ENCODE measurements around the gene FILIP1. TPM values are rescaled to one million over a fixed set of nuclear protein-coding genes. Genes with fewer than 3 reads are reported as not detected.

The FILIP1 gene
- total RNA-seq, 1 donor = under 0.01 TPM

- DNase-seq (ENCODE audit: insufficient read length, low spot score, missing footprints) = no peak
- Histone ChIP-seq H3K79me2 (ENCODE audit: insufficient read depth, low read length) (peaks cover 91% of the 10 kb centered on the region), H3K27ac (ENCODE audit: low read depth, low read length) (peak overlapping the region; percentile 6)
Measured at GRCh38 chr6:75278474-75279077, 215.0 kb downstream of the FILIP1 start.

GRCh38 chr6:75275067-75275466, 218.5 kb downstream of the FILIP1 start:
- no peak overlapping the region for H2AFZ ChIP-seq (ENCODE audit: low read length)
- peaks cover 27% of the 10 kb centered on the region for H3K4me1 ChIP-seq (ENCODE audit: insufficient read depth, low read length)
- H3K4me3 ChIP-seq (ENCODE audit: insufficient read depth, low read length) = no peak overlapping the region
- TF ChIP-seq CTCF (IDR thresholded peaks at IDR 0.05; ENCODE audit: extremely low read depth, low read depth, low read length) = no peak
- no peaks in the 10 kb centered on the region for H3K9me3 ChIP-seq (ENCODE audit: low read depth, low read length)
- no peaks in the 10 kb centered on the region for H3K27me3 ChIP-seq (ENCODE audit: insufficient read depth, low read length)
- peak overlapping the region; percentile 0 for H3K4me2 ChIP-seq (ENCODE audit: insufficient read depth, low read length)
- H3K36me3 ChIP-seq (ENCODE audit: insufficient read depth, low read length) = no peaks in the 10 kb centered on the region
- peak overlapping the region; percentile 70 for H3K27ac ChIP-seq (ENCODE audit: low read depth, low read length)
- H4K20me1 ChIP-seq (ENCODE audit: insufficient read depth, low read length) = peaks cover 22% of the 10 kb centered on the region
- DNase-seq (ENCODE audit: insufficient read length, low spot score, missing footprints) = peak; percentile 35
- peaks cover 89% of the 10 kb centered on the region for H3K79me2 ChIP-seq (ENCODE audit: insufficient read depth, low read length)

More at GRCh38 chr6:75278474-75279077, 215.0 kb downstream of the FILIP1 start:
- H3K4me2 ChIP-seq (ENCODE audit: insufficient read depth, low read length) = peak overlapping the region; percentile 0
- TF ChIP-seq CTCF (IDR thresholded peaks at IDR 0.05; ENCODE audit: extremely low read depth, low read depth, low read length) = no peak
- H4K20me1 ChIP-seq (ENCODE audit: insufficient read depth, low read length) = peaks cover 47% of the 10 kb centered on the region
- H2AFZ ChIP-seq (ENCODE audit: low read length) = no peak overlapping the region
- H3K27me3 ChIP-seq (ENCODE audit: insufficient read depth, low read length) = no peaks in the 10 kb centered on the region
- H3K4me1 ChIP-seq (ENCODE audit: insufficient read depth, low read length) = peaks cover 48% of the 10 kb centered on the region
- no peaks in the 10 kb centered on the region for H3K36me3 ChIP-seq (ENCODE audit: insufficient read depth, low read length)
- no peak overlapping the region for H3K4me3 ChIP-seq (ENCODE audit: insufficient read depth, low read length)
- H3K9me3 ChIP-seq (ENCODE audit: low read depth, low read length) = no peaks in the 10 kb centered on the region

GRCh38 chr6:75273009-75273408, 220.6 kb downstream of the FILIP1 start:
- DNase-seq (ENCODE audit: insufficient read length, low spot score, missing footprints) = no peak
- no peaks in the 10 kb centered on the region for H3K36me3 ChIP-seq (ENCODE audit: insufficient read depth, low read length)
- TF ChIP-seq CTCF (IDR thresholded peaks at IDR 0.05; ENCODE audit: extremely low read depth, low read depth, low read length) = no peak
- H2AFZ ChIP-seq (ENCODE audit: low read length) = no peak overlapping the region
- H3K4me1 ChIP-seq (ENCODE audit: insufficient read depth, low read length) = peaks cover 22% of the 10 kb centered on the region
- H3K27me3 ChIP-seq (ENCODE audit: insufficient read depth, low read length) = no peaks in the 10 kb centered on the region
- H3K4me3 ChIP-seq (ENCODE audit: insufficient read depth, low read length) = no peak overlapping the region
- peak overlapping the region; percentile 68 for H3K27ac ChIP-seq (ENCODE audit: low read depth, low read length)
- H4K20me1 ChIP-seq (ENCODE audit: insufficient read depth, low read length) = peaks cover 5% of the 10 kb centered on the region
- H3K9me3 ChIP-seq (ENCODE audit: low read depth, low read length) = no peaks in the 10 kb centered on the region
- no peak overlapping the region for H3K4me2 ChIP-seq (ENCODE audit: insufficient read depth, low read length)
- H3K79me2 ChIP-seq (ENCODE audit: insufficient read depth, low read length) = peaks cover 88% of the 10 kb centered on the region

GRCh38 chr6:75272145-75272840, 221.3 kb downstream of the FILIP1 start:
- TF ChIP-seq CTCF (IDR thresholded peaks at IDR 0.05; ENCODE audit: extremely low read depth, low read depth, low read length) = no peak
- Histone ChIP-seq H3K27me3 (ENCODE audit: insufficient read depth, low read length) (no peaks in the 10 kb centered on the region), H3K4me3 (ENCODE audit: insufficient read depth, low read length) (no peak overlapping the region), H2AFZ (ENCODE audit: low read length) (no peak overlapping the region), H4K20me1 (ENCODE audit: insufficient read depth, low read length) (peaks cover 2% of the 10 kb centered on the region), H3K27ac (ENCODE audit: low read depth, low read length) (peak overlapping the region; percentile 68), H3K79me2 (ENCODE audit: insufficient read depth, low read length) (peaks cover 88% of the 10 kb centered on the region), H3K4me2 (ENCODE audit: insufficient read depth, low read length) (no peak overlapping the region), H3K4me1 (ENCODE audit: insufficient read depth, low read length) (peaks cover 22% of the 10 kb centered on the region), H3K36me3 (ENCODE audit: insufficient read depth, low read length) (no peaks in the 10 kb centered on the region), H3K9me3 (ENCODE audit: low read depth, low read length) (no peaks in the 10 kb centered on the region)
- no peak for DNase-seq (ENCODE audit: insufficient read length, low spot score, missing footprints)
